Breast epithelium (tissue), 3 donors: ENCODE data around the gene SIL1.

Experiments used
- CTCF ChIP-seq, 3 donors: fragments of 450-650 bp; IDR thresholded peaks; one replicate each; pipeline ENCODE4 v1.5.1; 2016 to 2017; ENCODE audit warnings: antibody characterized with exemption in 3 of 3, mild to moderate bottlenecking in 3 of 3, moderate library complexity in 3 of 3
- POLR2A ChIP-seq: fragments of 450-650 bp; IDR thresholded peaks from one replicate; pipeline ENCODE4 v1.6.1; 2016; ENCODE audit warnings: antibody characterized with exemption, mild to moderate bottlenecking, moderate library complexity
- POLR2AphosphoS5 ChIP-seq, 3 donors: sonication (generic); formaldehyde crosslinking; IDR thresholded peaks; one replicate each; pipeline ENCODE4 v1.6.1; 2017; ENCODE audit warnings: antibody characterized with exemption in 3 of 3

DNA sequence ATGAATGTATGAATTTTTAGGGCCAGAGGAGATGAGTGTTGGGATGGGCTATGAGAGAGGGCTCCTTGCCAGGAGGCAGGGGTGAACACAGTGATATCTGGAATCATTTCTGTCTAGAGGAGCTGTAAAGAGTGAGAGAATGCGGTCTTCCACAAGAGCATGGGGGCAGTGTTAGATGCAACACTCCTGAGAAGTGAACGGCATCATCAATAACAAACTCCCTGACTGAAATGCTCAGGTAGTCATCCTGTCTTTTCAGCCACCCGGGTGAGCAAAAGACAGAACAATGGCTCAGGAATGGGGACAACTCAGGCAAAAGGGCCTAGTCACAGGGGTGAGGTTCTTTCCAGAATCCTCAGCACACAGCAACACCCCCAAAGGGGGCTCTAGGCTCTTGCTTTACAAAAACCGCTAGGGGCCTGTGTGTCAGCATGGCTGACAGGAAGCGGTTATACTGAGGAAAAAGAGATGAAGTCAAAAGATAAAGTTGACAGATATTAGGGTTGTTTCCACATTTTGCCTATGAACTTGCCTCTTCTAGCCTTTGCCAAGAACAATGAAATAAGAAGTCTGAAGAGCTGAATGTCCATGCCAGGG lies 218.4 kb downstream of the SIL1 start:
- TF ChIP-seq CTCF (IDR thresholded peaks at IDR 0.05) (no peak), POLR2A (no peak), POLR2AphosphoS5 (IDR thresholded peaks at IDR 0.05) (no peak)
